ENCODE measurements around the gene TTLL8. TPM values are rescaled to one million over a fixed set of nuclear protein-coding genes. Genes with fewer than 3 reads are reported as not detected.

Gene TTLL8
- total and polyA plus RNA-seq, 2 experiments from 2014 or later = not detected

DNA sequence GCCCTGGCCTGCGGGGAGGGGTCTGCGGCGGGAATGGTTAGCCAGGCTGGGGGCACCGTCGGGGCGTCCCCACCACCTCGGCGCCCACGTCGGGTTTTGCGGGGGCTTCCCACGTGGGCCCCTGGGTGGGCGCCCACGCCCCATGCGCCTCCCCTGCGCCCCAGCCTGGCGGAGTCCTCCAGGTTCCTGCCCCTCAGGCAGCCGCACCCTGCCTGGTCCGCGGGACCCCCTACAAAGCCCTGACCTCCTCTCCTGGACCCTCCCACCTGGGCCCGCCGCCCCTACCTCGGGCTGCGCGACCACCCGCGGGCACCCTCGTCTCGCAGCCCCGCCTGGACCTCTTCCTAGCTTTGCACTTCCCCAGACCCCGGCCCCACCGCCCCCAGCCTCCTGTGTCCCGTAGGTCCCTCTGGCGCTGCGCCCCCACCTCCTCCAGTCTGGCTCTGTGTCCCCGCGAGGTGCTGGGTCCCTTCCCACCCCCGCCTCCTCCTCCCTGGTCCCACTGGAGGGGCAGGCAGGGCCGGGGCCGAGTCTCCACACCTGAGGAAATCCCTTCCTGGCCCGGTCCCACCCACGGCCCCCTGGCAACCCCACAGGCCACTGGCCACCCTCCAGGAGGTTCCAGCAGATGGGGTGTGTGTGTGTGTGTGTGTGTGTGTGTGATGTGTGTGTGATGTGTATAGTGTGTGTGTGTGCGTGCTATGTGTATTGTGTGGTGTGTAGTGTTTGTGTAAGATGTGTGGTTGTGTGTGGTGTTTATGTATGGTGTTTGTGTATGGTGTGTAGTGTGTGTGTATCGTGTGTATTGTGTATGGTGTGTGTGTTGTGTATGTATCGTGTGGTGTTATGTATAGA, 85.7 kb downstream of the TTLL8 start:
- 80% methylated on average over 10 of the region's 45 CpGs for WGBS (ENCODE audit: low lambda C conversion rate, missing lambda C conversion rate)
- no peak overlapping the region for H3K4me3 ChIP-seq
- H3K9me3 ChIP-seq (ENCODE audit: low read depth) = no peaks in the 10 kb centered on the region
- H2AFZ ChIP-seq = no peak overlapping the region
- H3K27ac ChIP-seq = no peak overlapping the region
- H3K4me1 ChIP-seq (ENCODE audit: insufficient read depth) = peaks cover 22% of the 10 kb centered on the region
- no peaks in the 10 kb centered on the region for H3K27me3 ChIP-seq
- no peaks in the 10 kb centered on the region for H4K20me1 ChIP-seq (ENCODE audit: insufficient read depth, poor library complexity, severe bottlenecking)
- peak; percentile 30 for DNase-seq (ENCODE audit: low spot score)
- peak overlapping the region; percentile 75 for H3K4me2 ChIP-seq
- no peaks in the 10 kb centered on the region for H3K79me2 ChIP-seq
- H3K9me2 ChIP-seq (replicated peaks; ENCODE audit: insufficient read depth) = no peaks in the 10 kb centered on the region
- H3K36me3 ChIP-seq (replicated peaks; ENCODE audit: insufficient read depth, low read depth) = no peaks in the 10 kb centered on the region
- no peak for TF ChIP-seq EZH2phosphoT487 (IDR thresholded peaks at IDR 0.05; ENCODE audit: low read depth, severe bottlenecking, unreplicated experiment)

DNA sequence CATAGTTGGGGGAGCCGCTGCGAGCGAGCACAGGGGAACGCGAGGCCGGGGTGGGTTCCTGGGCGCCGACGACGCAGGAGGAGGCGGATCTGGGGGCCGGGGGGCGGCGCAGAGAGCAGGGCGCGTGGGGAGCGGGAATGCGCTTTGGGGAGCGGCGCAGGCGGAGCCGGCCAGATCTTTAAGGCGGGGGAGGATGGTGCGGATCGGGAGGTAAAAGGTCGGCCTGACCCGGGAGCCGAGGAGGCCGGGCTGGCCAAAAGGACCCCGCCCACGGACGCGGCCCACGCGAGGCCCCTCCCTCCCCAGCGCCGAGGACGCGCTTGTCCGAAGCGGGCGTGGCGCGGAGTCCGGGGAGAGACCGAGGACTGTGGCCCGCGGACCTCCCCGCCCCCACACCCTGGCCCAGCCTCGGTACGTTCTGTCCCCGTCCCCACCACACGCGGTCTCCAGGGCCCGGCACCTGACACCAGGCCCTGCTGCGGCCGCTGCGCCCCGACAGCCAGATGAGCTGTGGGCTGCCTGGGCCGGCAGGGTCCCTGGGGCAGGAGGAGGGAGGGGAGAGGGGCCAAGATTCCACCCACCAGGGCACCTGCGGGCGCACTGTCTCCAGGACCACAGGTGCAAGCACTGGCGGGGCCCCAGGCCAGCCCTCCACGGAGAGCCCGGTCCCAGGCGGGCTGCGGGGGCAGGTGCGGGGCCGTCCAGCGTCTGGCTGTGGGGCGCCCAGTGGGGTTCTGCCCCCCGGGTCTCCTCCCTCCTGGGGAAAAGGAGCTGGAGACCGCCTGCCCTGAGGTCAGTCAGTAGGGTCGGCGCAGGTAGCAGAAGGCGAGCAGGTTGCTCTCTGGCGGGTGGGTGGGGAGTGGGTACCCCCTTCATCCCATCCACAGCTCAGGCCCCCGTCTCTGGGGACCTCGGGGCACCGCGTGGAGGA, 86.6 kb downstream of the TTLL8 start:
- no peaks in the 10 kb centered on the region for H3K27me3 ChIP-seq
- H3K27ac ChIP-seq = peak overlapping the region; percentile 92
- 19% methylated on average over 24 of the region's 81 CpGs for WGBS (ENCODE audit: low lambda C conversion rate, missing lambda C conversion rate)
- no peaks in the 10 kb centered on the region for H3K9me2 ChIP-seq (replicated peaks; ENCODE audit: insufficient read depth)
- H3K79me2 ChIP-seq = no peaks in the 10 kb centered on the region
- no peaks in the 10 kb centered on the region for H4K20me1 ChIP-seq (ENCODE audit: insufficient read depth, poor library complexity, severe bottlenecking)
- peak; percentile 91 for DNase-seq (ENCODE audit: low spot score)
- H3K9me3 ChIP-seq (ENCODE audit: low read depth) = no peaks in the 10 kb centered on the region
- peak overlapping the region; percentile 75 for H3K4me2 ChIP-seq
- TF ChIP-seq EZH2 (IDR thresholded peaks at IDR 0.05; ENCODE audit: borderline replicate concordance) = no peak
- TF ChIP-seq, protein P1, sequence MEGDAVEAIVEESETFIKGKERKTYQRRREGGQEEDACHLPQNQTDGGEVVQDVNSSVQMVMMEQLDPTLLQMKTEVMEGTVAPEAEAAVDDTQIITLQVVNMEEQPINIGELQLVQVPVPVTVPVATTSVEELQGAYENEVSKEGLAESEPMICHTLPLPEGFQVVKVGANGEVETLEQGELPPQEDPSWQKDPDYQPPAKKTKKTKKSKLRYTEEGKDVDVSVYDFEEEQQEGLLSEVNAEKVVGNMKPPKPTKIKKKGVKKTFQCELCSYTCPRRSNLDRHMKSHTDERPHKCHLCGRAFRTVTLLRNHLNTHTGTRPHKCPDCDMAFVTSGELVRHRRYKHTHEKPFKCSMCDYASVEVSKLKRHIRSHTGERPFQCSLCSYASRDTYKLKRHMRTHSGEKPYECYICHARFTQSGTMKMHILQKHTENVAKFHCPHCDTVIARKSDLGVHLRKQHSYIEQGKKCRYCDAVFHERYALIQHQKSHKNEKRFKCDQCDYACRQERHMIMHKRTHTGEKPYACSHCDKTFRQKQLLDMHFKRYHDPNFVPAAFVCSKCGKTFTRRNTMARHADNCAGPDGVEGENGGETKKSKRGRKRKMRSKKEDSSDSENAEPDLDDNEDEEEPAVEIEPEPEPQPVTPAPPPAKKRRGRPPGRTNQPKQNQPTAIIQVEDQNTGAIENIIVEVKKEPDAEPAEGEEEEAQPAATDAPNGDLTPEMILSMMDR (IDR thresholded peaks at IDR 0.05; ENCODE audit: poor library complexity) = no peak
- no peak for TF ChIP-seq EZH2phosphoT487 (IDR thresholded peaks at IDR 0.05; ENCODE audit: low read depth, severe bottlenecking, unreplicated experiment)
- H3K4me3 ChIP-seq = peak overlapping the region; percentile 5
- H3K4me1 ChIP-seq (ENCODE audit: insufficient read depth) = peaks cover 31% of the 10 kb centered on the region
- peak overlapping the region; percentile 21 for H2AFZ ChIP-seq
- no peaks in the 10 kb centered on the region for H3K36me3 ChIP-seq (replicated peaks; ENCODE audit: insufficient read depth, low read depth)

DNA sequence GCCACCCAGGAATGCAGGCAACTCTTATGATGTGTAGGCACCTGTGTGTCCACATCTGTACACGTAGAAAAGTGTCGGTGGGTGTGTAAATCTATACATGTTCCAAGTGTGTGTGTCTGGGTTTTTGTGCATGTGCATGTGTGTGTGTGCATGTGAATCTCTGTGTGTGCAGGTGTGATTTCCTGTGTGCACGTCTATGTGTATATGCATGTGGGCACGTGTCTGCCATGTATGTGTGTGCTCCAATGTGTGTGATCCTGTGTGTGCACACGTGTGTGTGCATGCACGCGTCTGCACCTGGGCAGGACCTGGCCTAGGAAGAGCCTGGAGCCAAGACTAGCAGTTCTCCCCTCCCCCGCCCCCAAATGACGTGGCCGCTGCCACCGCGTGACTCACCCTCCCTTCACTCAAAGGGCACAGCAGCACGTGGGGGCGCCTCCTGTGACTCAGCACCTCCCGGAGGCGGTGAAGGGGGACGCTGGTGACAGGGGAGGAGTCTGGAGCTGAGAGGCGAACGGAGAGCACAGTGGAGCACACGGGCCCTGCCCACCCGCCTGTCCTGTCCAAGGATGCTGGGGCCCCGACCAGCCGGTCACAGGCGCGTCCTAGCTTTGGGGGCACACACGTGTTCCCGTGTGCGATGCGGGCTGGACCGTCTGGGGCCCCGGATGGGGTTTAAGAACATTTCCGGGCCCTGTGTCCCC, 87.4 kb downstream of the TTLL8 start:
- 18% methylated on average over 28 of the region's 32 CpGs for WGBS (ENCODE audit: low lambda C conversion rate, missing lambda C conversion rate)
- H3K4me2 ChIP-seq = peak overlapping the region; percentile 75
- no peaks in the 10 kb centered on the region for H3K79me2 ChIP-seq
- peaks cover 39% of the 10 kb centered on the region for H3K4me1 ChIP-seq (ENCODE audit: insufficient read depth)
- peak overlapping the region; percentile 5 for H3K4me3 ChIP-seq
- no peak for TF ChIP-seq EZH2 (IDR thresholded peaks at IDR 0.05; ENCODE audit: borderline replicate concordance)
- peak overlapping the region; percentile 21 for H2AFZ ChIP-seq
- H3K27ac ChIP-seq = peak overlapping the region; percentile 92
- peak; percentile 98 for DNase-seq (ENCODE audit: low spot score)
- H3K9me2 ChIP-seq (replicated peaks; ENCODE audit: insufficient read depth) = no peaks in the 10 kb centered on the region
- H3K9me3 ChIP-seq (ENCODE audit: low read depth) = no peaks in the 10 kb centered on the region
- no peaks in the 10 kb centered on the region for H3K36me3 ChIP-seq (replicated peaks; ENCODE audit: insufficient read depth, low read depth)
- no peaks in the 10 kb centered on the region for H3K27me3 ChIP-seq
- H4K20me1 ChIP-seq (ENCODE audit: insufficient read depth, poor library complexity, severe bottlenecking) = no peaks in the 10 kb centered on the region

DNA sequence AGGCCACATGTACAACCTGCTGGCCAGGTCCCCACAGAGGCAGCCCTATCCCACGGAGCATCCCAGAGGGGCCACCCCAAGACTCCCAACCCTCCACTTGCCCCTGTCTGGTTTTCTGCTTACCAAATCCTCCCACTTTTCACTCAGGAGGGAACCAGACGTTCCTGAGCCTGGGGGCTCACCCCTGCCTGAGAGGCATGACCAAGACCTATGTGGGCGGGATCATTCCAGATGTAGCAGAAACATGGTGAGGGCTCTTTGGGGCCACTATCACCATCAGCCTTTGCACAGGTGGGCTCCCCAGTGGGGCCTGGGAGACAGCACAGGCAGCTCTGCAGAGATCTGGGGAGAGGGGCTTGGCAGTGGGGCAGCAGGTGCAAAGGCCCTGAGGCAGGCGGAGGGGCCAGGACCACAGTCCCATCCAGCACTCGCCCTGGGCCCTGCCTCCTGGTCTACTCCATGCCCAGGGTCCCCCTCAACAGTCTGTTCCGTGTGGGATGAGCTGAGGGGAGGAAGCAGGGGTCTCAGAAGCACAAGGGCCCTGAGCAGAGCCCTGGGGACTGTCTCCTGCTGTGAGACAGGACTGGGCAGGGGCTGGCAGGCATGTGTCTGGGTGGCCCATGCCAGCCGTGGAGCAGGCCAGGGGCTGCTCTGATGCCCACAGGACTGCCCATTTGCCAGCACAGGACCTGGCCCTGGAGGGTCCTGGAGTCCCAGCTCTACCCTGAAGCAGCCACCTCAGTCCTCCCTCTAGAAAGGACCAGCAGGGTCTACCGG, 88.2 kb downstream of the TTLL8 start:
- H2AFZ ChIP-seq = no peak overlapping the region

More for the DNA sequence above, 88.2 kb downstream of the TTLL8 start:
- TF ChIP-seq, protein P1 (IDR thresholded peaks at IDR 0.05; ENCODE audit: poor library complexity) = no peak
- TF ChIP-seq EZH2 (IDR thresholded peaks at IDR 0.05; ENCODE audit: borderline replicate concordance) (no peak), EZH2phosphoT487 (IDR thresholded peaks at IDR 0.05; ENCODE audit: low read depth, severe bottlenecking, unreplicated experiment) (no peak)
- WGBS (ENCODE audit: low lambda C conversion rate, missing lambda C conversion rate) = 78% methylated on average over 8 of the region's 8 CpGs
- DNase-seq (ENCODE audit: low spot score) = peak; percentile 15
- Histone ChIP-seq H3K9me3 (ENCODE audit: low read depth) (no peaks in the 10 kb centered on the region), H4K20me1 (ENCODE audit: insufficient read depth, poor library complexity, severe bottlenecking) (peaks cover 6% of the 10 kb centered on the region), H3K27ac (peak overlapping the region; percentile 73), H3K79me2 (no peaks in the 10 kb centered on the region), H3K4me1 (ENCODE audit: insufficient read depth) (peaks cover 39% of the 10 kb centered on the region), H3K4me2 (peak overlapping the region; percentile 19), H3K9me2 (replicated peaks; ENCODE audit: insufficient read depth) (no peaks in the 10 kb centered on the region), H3K4me3 (no peak overlapping the region), H3K27me3 (no peaks in the 10 kb centered on the region), H3K36me3 (replicated peaks; ENCODE audit: insufficient read depth, low read depth) (no peaks in the 10 kb centered on the region)
